Mucosa of rectum (tissue), 2 donors: ENCODE results near the gene GNAO1.

Source experiments
- H3K27ac ChIP-seq, 2 donors: one replicate each; pipeline ENCODE4 v1.7.0; 2013; ENCODE audit warnings: inconsistent platforms in 2 of 2, low read depth in 2 of 2, low read length in 2 of 2
- H3K27me3 ChIP-seq, 2 donors: one replicate each; pipeline ENCODE4 v1.7.0; 2013; ENCODE audit warnings: low read length in 2 of 2; ENCODE audit not compliant: control insufficient read depth in 2 of 2, insufficient read depth in 2 of 2
- H3K36me3 ChIP-seq, 2 donors: one replicate each; pipeline ENCODE4 v1.7.0; 2013; ENCODE audit warnings: low read length in 2 of 2; ENCODE audit not compliant: control insufficient read depth in 2 of 2, insufficient read depth in 2 of 2
- H3K4me1 ChIP-seq, 2 donors: one replicate each; pipeline ENCODE4 v1.7.0; 2013; ENCODE audit warnings: low read length in 2 of 2, mild to moderate bottlenecking in 1 of 2; ENCODE audit not compliant: control insufficient read depth in 2 of 2, insufficient read depth in 2 of 2
- H3K4me3 ChIP-seq, 2 donors: one replicate each; pipeline ENCODE4 v1.7.0; 2013; ENCODE audit warnings: low read length in 2 of 2
- H3K9ac ChIP-seq, 2 donors: one replicate each; pipeline ENCODE4 v1.7.0; 2013; ENCODE audit warnings: low read length in 2 of 2, low read depth in 1 of 2, mild to moderate bottlenecking in 1 of 2
- H3K9me3 ChIP-seq, 2 donors: one replicate each; pipeline ENCODE4 v1.7.0; 2013; ENCODE audit warnings: low read length in 2 of 2; ENCODE audit not compliant: control insufficient read depth in 2 of 2
- donor health status: healthy.
- donor health status: Normal muscosa, but diverticular disease.

Gene GNAO1

DNA sequence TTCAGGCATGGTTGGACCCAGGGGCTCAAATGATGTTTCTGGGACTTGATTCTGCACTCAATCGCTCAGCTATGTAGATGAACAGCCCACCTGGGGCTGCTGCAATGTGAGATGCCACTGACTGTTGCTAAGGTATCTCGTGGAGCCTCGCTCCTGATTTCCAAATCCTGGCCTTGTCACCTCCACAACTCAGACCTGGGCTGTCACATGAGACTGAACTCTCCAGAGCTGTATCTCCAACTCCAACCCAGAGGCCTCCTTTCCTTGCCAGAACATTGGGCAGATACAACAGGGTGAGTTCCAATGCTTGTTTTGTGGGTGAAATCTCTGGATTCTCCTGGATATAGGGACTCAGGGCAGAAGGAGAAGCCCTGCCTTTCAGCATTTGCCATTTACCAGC is 79.5 kb downstream of the GNAO1 start:
- H3K4me1 ChIP-seq = no peaks in the 10 kb centered on the region
- H3K27me3 ChIP-seq = no peaks in the 10 kb centered on the region
- no peaks in the 10 kb centered on the region for H3K9me3 ChIP-seq
- H3K36me3 ChIP-seq = no peaks in the 10 kb centered on the region
- H3K27ac ChIP-seq = no peak overlapping the region
- no peak overlapping the region for H3K4me3 ChIP-seq
- H3K9ac ChIP-seq = no peak overlapping the region

- peaks cover 0 to 2% of the 10 kb centered on the region in 2 donors for H3K4me1 ChIP-seq
- no peak overlapping the region for H3K27ac ChIP-seq
- H3K9me3 ChIP-seq = no peaks in the 10 kb centered on the region
- no peaks in the 10 kb centered on the region for H3K27me3 ChIP-seq
- H3K9ac ChIP-seq = no peak overlapping the region
- H3K36me3 ChIP-seq = no peaks in the 10 kb centered on the region
- no peak overlapping the region for H3K4me3 ChIP-seq
Observed at GRCh38 chr16:56272583-56272894, 81.2 kb downstream of the GNAO1 start.

- Histone ChIP-seq H3K27me3 (no peaks in the 10 kb centered on the region), H3K9me3 (no peaks in the 10 kb centered on the region), H3K27ac (no peak overlapping the region), H3K4me1 (peaks cover 0 to 2% of the 10 kb centered on the region in 2 donors), H3K4me3 (no peak overlapping the region), H3K36me3 (no peaks in the 10 kb centered on the region), H3K9ac (no peak overlapping the region)
Observed at GRCh38 chr16:56273615-56274014, 82.3 kb downstream of the GNAO1 start.

- no peaks in the 10 kb centered on the region for H3K9me3 ChIP-seq
- H3K27ac ChIP-seq = no peak overlapping the region
- H3K9ac ChIP-seq = no peak overlapping the region
- no peaks in the 10 kb centered on the region for H3K27me3 ChIP-seq
- H3K4me1 ChIP-seq = peaks cover 0 to 2% of the 10 kb centered on the region in 2 donors
- H3K4me3 ChIP-seq = no peak overlapping the region
- no peaks in the 10 kb centered on the region for H3K36me3 ChIP-seq
Observed at GRCh38 chr16:56274369-56274768, 83.1 kb downstream of the GNAO1 start.

DNA sequence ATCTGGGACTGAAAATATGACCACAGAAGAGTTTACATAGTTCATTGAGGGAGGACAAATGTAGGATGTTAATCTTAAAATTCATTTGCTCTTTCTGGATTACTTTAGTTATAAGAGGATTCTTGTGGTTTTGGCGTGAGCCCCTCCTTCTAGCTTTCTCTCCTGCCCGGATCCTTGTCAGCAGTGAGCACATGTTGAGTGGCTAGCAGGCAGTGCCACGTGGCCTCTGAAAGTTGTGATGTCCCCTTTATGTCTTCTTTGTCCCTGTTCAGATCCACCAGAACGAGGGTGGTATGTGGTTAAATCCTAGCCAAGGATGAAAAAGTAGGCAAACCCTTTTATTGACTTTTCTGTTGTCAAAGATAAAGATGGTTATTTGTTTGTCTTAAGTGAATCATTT is 83.8 kb downstream of the GNAO1 start:
- Histone ChIP-seq H3K27me3 (no peaks in the 10 kb centered on the region), H3K27ac (no peak overlapping the region), H3K4me1 (peaks cover 0 to 2% of the 10 kb centered on the region in 2 donors), H3K4me3 (no peak overlapping the region), H3K9me3 (no peaks in the 10 kb centered on the region), H3K9ac (no peak overlapping the region), H3K36me3 (no peaks in the 10 kb centered on the region)

GRCh38 chr16:56275801-56276200 is 84.5 kb downstream of the GNAO1 start:
- H3K27ac ChIP-seq = no peak overlapping the region
- no peaks in the 10 kb centered on the region for H3K36me3 ChIP-seq
- H3K9ac ChIP-seq = no peak overlapping the region
- H3K4me3 ChIP-seq = no peak overlapping the region
- H3K9me3 ChIP-seq = no peaks in the 10 kb centered on the region
- H3K4me1 ChIP-seq = peaks cover 0 to 2% of the 10 kb centered on the region in 2 donors
- H3K27me3 ChIP-seq = no peaks in the 10 kb centered on the region

- Histone ChIP-seq H3K9me3 (no peaks in the 10 kb centered on the region), H3K9ac (no peak overlapping the region), H3K4me1 (peaks cover 0 to 2% of the 10 kb centered on the region in 2 donors), H3K36me3 (no peaks in the 10 kb centered on the region), H3K27ac (no peak overlapping the region), H3K4me3 (no peak overlapping the region), H3K27me3 (no peaks in the 10 kb centered on the region)
Observed at GRCh38 chr16:56277075-56277474, 85.8 kb downstream of the GNAO1 start.

DNA sequence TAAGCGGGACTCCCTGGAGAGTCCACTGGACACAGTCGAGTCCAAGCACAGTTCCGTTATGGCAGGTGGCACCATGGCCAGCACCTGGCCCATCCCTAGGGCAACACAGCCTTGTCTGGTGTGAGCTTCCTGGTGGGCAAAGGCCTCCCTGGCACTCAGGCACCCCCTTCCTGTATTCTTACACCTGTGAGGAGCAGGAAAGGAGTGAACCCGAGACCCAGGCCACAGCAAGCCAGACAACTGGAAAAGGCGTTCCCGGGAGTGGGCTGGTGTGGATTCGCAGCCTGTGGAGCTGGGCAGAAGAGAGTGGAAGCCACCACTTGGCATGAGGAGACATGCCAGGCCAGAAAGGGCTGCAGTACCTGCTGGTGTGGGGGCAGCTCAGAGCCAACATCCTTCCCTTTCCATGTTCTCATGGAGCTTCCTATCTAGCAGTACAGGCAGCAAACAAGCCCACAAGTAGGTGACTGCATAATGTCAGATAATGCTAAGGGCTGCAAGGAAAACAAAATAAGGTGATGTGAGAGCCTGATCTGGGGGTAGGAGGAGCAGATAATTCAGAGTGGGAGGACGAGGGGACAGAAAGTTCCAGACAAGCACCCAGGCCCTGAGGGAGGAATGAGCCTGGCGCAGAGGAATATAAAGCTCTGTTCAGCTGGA is 87.0 kb downstream of the GNAO1 start:
- no peak overlapping the region for H3K27ac ChIP-seq
- no peaks in the 10 kb centered on the region for H3K9me3 ChIP-seq
- no peaks in the 10 kb centered on the region for H3K27me3 ChIP-seq
- no peaks in the 10 kb centered on the region for H3K36me3 ChIP-seq
- no peak overlapping the region for H3K4me3 ChIP-seq
- no peak overlapping the region for H3K9ac ChIP-seq
- H3K4me1 ChIP-seq = peaks cover 0 to 2% of the 10 kb centered on the region in 2 donors

- no peaks in the 10 kb centered on the region for H3K36me3 ChIP-seq
- peaks cover 0 to 2% of the 10 kb centered on the region in 2 donors for H3K4me1 ChIP-seq
- no peak overlapping the region for H3K4me3 ChIP-seq
- H3K9me3 ChIP-seq = no peaks in the 10 kb centered on the region
- no peaks in the 10 kb centered on the region for H3K27me3 ChIP-seq
- H3K9ac ChIP-seq = no peak overlapping the region
- H3K27ac ChIP-seq = peak overlapping the region in 1 of 2 donors; percentile 13
Observed at GRCh38 chr16:56279132-56279531, 87.8 kb downstream of the GNAO1 start.

- H3K27me3 ChIP-seq = no peaks in the 10 kb centered on the region
- H3K9me3 ChIP-seq = no peaks in the 10 kb centered on the region
- H3K4me3 ChIP-seq = no peak overlapping the region
- H3K9ac ChIP-seq = no peak overlapping the region
- peaks cover 0 to 2% of the 10 kb centered on the region in 2 donors for H3K4me1 ChIP-seq
- no peaks in the 10 kb centered on the region for H3K36me3 ChIP-seq
- H3K27ac ChIP-seq = no peak overlapping the region
Observed at GRCh38 chr16:56279914-56280313, 88.6 kb downstream of the GNAO1 start.
